HG03039 (cell line): ENCODE results near the gene PPP1R14C.

Experiments
- ATAC-seq: cut with Tn5 transposase; IDR thresholded peaks from one replicate; pipeline ENCODE4 v1.9.1; 2021; ENCODE audit warnings: mild to moderate bottlenecking, moderate library complexity; ENCODE audit not compliant: unreplicated experiment

Gene PPP1R14C

DNA sequence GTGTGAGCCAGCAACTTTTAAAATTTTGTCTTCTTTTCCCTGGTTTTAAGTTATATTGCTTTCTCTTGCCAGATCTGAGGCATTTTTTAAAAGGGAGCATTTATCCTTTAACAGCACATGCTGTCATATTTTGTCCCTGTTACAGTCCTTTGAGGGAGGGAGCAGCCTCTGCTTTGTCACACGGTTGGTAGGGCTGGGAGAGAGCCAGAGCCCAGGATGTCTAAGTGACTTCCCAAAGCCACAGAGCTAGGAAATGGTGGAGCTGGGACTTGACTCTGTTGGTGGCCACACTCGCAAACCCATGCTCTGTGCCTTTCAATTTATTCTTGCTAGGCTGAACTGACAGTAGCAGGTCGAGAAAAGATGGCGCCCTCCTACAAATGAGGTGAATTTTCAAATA is 145.6 kb downstream of the PPP1R14C start:
- ATAC-seq = no peak

- no peak for ATAC-seq
Observed at GRCh38 chr6:150289454-150290071, 146.7 kb downstream of the PPP1R14C start.

GRCh38 chr6:150290429-150290828 is 147.6 kb downstream of the PPP1R14C start:
- no peak for ATAC-seq

DNA sequence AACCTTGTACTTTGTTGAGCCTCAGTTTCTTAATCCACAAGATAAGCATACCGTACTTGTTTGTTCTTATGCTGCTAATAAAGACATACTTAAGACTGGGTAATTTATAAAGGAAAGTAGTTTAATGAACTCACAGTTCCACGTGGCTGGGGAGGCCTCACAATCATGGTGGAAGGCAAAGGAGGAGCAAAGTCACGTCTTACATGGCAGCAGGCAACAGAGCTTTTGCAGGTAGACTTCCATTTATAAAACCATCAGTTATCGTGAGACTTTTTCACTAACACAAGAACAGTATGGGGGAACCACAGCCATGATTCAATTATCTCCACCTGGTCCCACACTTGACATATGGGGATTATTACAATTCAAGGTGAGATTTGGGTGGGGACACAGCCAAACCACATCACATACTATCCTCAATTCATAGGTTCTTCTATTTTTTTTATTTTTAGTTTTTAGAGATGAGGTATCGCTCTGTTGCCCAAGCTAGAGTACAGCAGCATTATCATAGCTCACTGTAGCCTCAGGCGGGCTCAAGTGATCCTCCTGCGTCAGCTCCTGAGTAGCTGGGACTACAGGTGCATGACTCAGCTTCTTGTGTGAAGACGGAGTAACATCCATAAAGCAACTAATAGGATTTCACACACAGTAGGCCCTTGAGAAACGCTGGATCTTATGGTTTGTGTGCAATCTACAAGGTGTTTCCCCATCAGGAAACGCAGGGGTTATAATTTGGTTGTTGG is 149.3 kb downstream of the PPP1R14C start:
- no peak for ATAC-seq

DNA sequence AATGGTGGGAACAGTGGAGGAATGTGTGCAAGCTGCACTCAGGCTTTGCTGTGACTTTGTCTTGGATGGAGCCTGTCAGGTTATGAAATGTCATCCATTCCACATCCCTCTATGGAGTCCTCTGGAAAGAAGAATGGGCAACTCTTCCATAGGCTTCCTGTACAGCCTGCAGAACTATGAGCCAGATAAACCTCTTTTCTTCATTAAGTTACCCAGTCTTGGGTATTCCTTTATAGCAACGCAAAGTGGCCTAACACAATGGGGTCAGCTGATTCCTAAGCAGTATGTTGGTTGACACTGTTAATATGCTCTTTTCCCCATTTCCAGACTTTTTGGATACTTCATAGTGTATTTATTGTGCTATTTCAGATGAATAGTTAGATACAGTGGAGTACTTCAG is 150.2 kb downstream of the PPP1R14C start:
- no peak for ATAC-seq

- no peak for ATAC-seq
Observed at GRCh38 chr6:150293423-150294173, 150.8 kb downstream of the PPP1R14C start.

DNA sequence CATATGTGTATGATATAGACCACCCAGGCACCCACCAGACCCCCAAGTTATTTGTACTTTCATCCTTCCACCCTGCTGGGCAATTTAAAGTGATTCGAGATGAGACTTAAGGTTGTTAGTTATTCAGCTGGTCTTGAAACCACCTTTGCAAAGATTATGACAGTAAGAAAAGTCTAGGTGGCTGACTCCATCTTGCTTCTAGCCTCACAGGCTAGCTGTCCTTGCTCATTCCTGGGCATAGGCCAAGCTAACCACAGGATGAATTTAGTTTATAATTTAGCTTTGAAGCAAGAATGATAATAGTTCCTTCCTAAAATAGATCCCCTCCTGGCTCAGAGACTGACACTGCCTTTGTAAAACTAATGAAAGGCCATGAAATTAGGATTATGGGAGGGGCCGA is 154.0 kb downstream of the PPP1R14C start:
- no peak for ATAC-seq

GRCh38 chr6:150297327-150298029 is 154.6 kb downstream of the PPP1R14C start:
- ATAC-seq = no peak

- ATAC-seq = no peak
Observed at GRCh38 chr6:150298030-150298380, 155.2 kb downstream of the PPP1R14C start.

DNA sequence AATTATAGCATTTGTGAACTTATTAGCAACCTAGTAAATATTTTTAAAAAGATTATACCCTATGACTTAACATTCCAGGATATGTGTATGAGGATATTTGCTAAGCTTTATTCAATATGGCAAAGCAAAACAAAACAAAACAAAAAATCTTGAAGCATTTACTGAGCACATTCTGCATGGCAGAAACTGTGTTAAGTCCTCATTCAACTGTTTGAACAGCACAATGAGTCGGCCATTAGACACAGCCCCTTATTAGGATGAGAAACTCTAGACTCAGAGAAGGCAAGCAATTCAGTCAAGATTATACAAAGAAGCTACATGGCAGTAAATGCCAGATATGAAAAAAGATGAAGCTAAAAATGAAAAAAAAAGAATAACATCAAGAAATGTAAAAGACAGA is 155.8 kb downstream of the PPP1R14C start:
- ATAC-seq = no peak
